HT1080 (cell line): ENCODE measurements around the gene ATP8A1. TPM values are rescaled to one million over a fixed set of nuclear protein-coding genes. Genes with fewer than 3 reads are reported as not detected.

Experiments used
- DNase-seq: peaks from one replicate; pipeline ENCODE4 v3.0.0-alpha.2; 2015; ENCODE audit warnings: low read depth
- total RNA-seq: library from RNA; depleted of rRNA; stranded (reverse); fragments of >200 nt; shearing (Covaris generic); gene quantifications from 2 replicates; pipeline ENCODE4 v1.2.3, GENCODE V29; 2014

The ATP8A1 gene
- total RNA-seq, 1 experiment from 2014 or later = 0.06 TPM

GRCh38 chr4:42627885-42628646, 28.8 kb downstream of the ATP8A1 start:
- no peak for DNase-seq

GRCh38 chr4:42626629-42627146, 30.2 kb downstream of the ATP8A1 start:
- no peak for DNase-seq

DNA sequence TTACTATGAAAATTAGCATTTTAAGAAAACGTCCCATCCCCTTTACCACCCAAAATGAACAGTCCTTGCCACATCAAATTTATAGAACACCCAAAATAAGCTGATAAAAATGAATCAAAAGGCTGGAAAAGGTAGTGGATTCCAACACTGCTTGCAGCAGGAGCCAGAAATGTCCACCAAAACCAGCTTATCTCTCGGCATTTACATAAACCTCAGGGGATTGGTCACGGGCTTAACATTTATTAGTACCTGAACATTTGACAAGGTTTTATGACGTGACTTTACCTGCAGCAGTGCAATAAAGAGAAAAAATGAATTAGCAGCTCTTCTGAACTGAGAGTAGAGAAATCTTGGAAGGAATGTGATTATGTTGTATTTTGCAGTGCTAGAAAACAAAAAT, 31.6 kb downstream of the ATP8A1 start:
- DNase-seq = no peak

GRCh38 chr4:42624551-42624950, 32.4 kb downstream of the ATP8A1 start:
- DNase-seq = no peak

GRCh38 chr4:42618023-42618422, 38.9 kb downstream of the ATP8A1 start:
- DNase-seq = no peak

DNA sequence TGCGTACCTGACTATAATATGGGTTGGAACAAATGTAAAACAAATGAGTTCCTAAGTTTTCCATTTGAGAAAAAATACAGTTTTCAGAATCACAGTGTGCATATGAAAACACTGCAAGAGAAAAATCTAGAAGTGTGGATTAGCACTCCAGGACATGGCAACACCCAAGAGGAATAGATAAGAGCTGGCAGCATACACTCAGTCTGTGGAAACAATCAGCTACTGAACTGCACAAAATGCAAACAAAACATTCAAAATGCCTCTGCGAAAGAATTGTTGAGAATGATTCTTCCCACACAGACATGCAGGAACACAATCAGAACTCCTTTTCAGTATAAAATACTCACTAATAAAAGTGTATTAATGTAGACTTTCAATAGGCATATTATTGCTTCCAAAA, 39.9 kb downstream of the ATP8A1 start:
- DNase-seq = no peak

DNA sequence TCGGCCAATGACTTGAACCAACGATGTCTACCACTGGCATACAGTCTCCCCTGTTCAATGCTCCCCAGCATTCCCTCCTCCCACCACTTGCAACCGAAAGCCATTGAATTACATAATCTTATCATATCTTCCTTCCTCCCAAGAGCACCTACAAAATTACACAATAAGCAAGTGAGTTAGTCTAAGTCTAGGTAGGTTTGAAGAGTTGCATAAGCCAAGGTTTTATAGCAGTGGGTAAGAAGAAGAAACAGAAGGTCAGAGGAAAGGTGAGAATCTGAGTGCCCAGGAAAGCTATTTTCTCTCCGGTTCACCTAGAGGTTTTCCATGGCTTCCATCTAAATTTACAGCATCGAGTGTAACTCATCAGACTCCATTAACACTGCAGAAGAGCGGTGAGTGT, 40.3 kb downstream of the ATP8A1 start:
- DNase-seq = no peak

- no peak for DNase-seq
These were observed 41.7 kb downstream of the ATP8A1 start for GRCh38 chr4:42615131-42615763.

- DNase-seq = no peak
These were observed 44.0 kb downstream of the ATP8A1 start for GRCh38 chr4:42612898-42613297.

DNA sequence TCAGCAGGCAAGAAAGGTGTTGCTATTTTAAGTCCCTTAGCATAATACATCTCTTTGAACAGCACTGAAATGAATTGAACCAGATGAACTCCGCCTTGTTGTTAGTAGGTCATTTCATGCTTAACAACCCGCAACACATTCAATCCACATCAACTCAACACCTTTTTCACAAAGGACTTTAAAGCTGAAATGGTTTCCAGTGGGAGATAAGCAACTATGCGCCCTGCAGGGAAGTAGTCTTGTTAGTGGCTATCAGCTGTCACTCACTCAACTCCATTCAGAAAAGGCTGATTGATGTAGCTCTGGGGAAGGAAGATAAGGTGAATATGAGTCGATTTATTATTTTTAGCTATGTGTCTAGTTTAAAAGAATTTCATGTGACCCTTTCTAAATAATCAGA, 46.0 kb downstream of the ATP8A1 start:
- no peak for DNase-seq

DNA sequence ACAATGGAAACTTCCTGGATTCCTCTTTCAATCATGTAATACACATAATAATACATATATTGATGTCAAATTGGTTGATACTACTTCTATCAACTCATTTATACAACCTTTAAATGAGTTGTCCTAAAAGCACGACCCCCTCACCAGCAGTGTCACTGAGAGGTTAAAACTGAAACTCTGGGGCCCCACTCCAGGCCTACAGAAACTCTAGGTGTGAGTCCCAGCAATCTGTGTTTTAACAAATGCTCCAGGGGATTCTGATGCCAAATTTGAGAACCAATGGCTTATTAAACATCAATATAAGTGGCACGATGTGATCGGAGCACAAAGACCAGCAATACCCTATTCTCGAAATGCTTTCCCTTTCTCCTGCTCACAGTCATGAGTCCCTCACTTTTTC, 47.9 kb downstream of the ATP8A1 start:
- DNase-seq = no peak

DNA sequence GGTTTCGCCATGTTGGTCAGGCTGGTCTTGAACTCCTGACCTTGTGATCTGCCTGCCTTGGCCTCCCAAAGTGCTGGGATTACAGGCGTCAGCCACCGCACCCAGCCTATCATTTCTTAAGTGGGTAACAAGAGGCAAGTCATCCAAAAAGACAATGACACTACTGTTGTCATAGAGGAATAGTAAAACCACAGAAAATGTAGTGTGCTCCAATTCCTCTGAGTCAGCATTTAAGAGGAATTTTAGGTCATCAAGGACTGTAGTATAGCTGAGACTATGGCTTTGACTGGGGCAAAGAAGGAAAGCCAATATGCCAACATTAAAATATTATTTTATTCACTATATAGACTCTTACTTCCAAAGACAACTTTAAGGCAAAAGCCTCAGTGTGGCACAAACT, 48.4 kb downstream of the ATP8A1 start:
- DNase-seq = peak; percentile 68

GRCh38 chr4:42607011-42607726, 49.7 kb downstream of the ATP8A1 start:
- DNase-seq = no peak

DNA sequence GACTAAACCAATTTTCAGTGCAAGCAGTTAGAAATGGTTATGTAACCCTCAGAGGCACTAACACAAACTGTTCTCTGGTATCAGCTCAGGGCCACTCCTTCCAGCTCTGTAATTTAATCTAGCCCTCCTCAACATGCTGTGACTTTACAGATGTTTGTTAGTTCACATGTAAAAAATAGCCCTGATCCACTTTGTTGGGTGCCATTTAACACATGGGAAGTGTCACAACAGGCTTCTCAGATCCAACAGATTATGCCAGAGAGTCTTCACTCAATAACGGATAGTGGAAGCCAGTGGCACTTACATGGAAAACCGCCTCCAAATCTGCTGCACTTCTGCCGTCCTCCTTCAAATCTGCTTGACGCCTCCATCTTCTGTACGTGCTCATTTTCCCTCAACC, 51.6 kb downstream of the ATP8A1 start:
- no peak for DNase-seq

- no peak for DNase-seq
These were observed 53.0 kb downstream of the ATP8A1 start for GRCh38 chr4:42603862-42604261.

DNA sequence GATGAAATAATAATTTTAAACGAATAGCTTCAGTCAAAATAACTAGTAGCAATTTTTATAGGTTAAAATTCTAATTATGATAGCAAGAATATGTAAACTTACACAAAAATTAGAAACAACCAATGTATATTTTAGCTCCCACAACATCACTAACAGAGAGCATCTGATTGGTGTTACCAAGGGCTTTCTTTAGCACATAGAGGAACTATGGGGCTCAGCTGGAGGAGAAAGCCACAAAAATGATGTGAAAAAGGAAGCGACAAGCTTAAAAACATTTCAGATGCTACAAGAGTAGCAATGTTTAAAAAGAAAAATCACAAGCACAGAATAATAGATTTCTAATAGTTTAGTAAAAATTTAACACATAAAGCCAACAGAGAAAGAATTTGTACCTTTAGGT, 56.3 kb downstream of the ATP8A1 start:
- DNase-seq = no peak

DNA sequence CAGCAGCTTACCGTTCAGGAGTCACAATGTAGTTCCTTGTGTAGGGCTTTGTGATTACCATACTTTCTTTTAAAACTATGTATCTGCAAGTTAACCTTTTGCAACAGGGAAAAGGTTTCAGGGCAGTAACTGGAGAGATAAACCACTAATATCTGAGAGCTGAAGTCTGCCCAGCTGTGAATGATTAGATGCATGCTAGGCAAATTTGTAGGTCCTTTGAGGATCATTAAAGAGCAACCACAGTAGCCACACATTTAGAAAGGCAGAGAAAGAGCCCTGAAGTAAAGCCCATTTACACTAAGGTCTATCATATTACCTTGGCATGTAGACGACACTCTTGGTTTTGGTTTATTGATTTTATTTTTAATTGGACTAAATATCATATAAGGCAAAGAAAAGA, 60.0 kb downstream of the ATP8A1 start:
- no peak for DNase-seq

DNA sequence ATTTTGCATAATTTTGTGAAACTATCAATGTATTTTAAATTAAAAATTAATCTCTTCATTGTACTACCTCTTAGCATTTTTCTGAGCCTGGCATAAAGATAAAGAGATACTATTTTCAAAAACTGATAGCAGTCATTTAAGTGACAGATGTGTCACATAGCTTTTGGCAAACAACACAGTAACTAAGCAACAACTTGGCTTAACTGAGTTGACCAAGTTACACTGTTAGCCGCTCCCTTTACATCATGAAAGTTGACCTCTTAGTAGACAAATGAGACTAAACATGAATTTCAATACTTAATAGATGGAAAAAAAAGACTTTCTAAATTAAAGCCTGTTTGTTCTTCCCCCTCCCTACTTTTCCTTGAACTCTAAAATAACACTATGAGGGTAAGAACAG, 62.0 kb downstream of the ATP8A1 start:
- no peak for DNase-seq

DNA sequence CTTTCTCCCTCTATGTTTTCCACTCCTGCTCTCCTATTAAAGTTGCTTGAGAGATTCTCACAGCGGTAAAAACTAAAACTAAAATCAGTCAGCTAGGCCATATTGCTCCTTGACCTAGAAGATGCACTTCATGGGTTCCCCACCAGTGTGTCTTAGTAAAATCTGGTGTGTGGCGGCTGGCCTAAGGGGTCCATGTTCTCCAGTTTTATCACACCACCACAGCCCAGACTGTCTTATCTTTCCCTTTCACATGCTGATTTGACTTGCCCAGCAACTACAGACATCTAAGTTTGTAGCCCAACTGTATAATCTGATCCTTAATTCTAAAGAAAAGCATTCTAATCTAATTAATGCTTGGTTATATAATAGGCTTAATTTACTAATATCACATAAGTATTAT, 68.0 kb downstream of the ATP8A1 start:
- no peak for DNase-seq

DNA sequence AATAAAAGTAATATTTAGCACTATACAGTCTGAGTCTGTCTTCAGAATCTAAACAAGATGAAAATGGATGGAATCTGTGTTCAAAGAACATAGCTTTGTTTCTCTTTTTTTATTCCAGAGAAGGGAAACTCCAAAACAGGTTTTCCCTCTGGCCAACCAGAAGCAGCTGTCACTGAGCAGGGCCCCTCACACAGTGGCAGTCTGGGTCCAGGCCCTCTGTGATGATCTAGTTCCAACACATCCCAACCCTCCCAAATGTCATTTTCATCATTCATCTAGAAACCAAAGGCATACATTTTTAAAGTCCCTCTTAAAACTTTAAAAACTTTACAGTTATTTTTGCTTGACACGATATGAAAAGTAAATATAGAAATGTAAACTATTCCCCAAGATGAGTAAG, 70.1 kb downstream of the ATP8A1 start:
- DNase-seq = no peak

GRCh38 chr4:42579903-42580302, 77.0 kb downstream of the ATP8A1 start:
- DNase-seq = no peak

DNA sequence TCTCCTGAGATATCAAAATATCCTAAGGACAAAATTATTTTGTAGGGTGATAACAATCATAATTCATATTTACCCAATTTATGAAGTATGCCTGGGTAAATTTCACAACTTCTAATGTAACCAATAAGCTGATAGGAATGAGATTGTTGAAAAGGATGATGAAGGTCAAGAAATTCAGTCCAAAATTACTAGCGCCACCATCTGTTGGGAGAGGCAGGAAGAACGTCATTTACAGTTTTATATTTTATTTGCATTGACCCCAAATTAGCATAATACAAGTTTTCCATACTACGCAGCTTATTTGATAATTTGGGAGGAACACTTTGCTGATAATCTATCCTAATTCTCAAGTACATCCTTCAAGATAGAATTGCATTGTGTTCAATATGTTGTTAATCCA, 78.7 kb downstream of the ATP8A1 start:
- no peak for DNase-seq
